Activated CD4-positive, alpha-beta T cell treated with anti-CD3 and anti-CD28 coated beads, Interleukin-2, Interleukin-6, amounts not matched to agents 100 ng/mL and 50 ng/mL, durations not matched to agents 16 hours and 8 hours (primary cell): ENCODE results near the gene TBRG4.

Experiments used
- DNase-seq: peaks from one replicate; pipeline ENCODE4 v3.0.0-alpha.2; 2020

Gene TBRG4

GRCh38 chr7:45050198-45050597 is 61.3 kb downstream of the TBRG4 start:
- no peak for DNase-seq
